Stimulated activated CD4-positive, alpha-beta T cell treated with anti-CD3 and anti-CD28 coated beads, Interleukin-15, amount 100 ng/mL, for 24 hours (primary cell): Measurements from ENCODE around the gene CLIP2.
A peak's percentile ranks its signal among the peaks of the same experiment; 100 is the strongest.
"Not testable (repeated sequence)": the region's sequence is repeated elsewhere in the genome, so short reads cannot be mapped to it uniquely, and the experiment has no call there.

Experiments
- DNase-seq: peaks from one replicate; pipeline ENCODE4 v3.0.0-alpha.2; 2020

CLIP2 gene

DNA sequence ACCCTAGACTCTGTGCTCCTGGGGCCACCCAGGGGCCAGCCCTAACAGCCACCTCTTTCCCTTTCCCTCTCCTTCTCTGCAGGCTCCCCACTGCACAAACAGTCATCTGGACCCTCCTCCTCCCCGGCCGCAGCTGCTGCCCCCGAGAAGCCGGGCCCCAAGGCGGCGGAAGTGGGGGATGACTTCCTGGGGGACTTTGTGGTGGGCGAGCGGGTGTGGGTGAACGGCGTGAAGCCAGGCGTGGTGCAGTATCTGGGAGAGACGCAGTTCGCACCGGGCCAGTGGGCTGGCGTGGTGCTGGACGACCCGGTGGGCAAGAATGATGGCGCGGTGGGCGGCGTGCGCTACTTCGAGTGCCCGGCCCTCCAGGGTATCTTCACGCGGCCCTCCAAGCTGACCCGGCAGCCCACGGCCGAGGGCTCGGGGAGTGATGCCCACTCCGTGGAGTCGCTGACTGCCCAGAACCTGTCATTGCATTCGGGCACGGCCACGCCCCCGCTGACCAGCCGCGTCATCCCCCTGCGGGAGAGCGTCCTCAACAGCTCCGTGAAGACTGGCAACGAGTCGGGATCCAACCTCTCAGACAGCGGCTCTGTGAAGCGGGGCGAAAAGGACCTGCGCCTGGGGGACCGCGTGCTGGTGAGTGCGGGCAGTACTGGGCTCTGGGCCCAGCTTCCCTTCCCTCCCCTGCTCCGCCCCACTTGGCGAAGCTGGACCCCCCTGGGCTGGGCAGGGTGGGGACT lies 49.3 kb downstream of the CLIP2 start:
- no peak for DNase-seq

DNA sequence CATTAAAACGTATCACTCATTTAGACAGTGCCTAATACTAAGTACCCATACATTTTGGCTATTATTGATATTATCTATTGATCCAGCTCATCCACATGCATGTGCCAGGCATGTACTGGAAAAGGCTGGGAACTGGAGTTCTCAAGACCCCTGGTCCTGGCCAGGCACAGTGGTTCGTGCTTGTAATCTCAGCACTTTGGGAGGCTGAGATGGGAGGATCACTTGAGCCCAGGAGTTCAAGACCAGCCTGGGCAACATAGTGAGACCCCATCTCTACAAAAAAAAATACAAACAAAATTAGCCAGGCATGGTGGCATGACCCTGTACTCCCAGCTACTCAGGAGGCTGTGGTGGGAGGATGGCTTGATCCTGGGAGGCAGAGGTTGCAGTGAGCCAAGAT lies 50.4 kb downstream of the CLIP2 start:
- DNase-seq = not testable (repeated sequence)

DNA sequence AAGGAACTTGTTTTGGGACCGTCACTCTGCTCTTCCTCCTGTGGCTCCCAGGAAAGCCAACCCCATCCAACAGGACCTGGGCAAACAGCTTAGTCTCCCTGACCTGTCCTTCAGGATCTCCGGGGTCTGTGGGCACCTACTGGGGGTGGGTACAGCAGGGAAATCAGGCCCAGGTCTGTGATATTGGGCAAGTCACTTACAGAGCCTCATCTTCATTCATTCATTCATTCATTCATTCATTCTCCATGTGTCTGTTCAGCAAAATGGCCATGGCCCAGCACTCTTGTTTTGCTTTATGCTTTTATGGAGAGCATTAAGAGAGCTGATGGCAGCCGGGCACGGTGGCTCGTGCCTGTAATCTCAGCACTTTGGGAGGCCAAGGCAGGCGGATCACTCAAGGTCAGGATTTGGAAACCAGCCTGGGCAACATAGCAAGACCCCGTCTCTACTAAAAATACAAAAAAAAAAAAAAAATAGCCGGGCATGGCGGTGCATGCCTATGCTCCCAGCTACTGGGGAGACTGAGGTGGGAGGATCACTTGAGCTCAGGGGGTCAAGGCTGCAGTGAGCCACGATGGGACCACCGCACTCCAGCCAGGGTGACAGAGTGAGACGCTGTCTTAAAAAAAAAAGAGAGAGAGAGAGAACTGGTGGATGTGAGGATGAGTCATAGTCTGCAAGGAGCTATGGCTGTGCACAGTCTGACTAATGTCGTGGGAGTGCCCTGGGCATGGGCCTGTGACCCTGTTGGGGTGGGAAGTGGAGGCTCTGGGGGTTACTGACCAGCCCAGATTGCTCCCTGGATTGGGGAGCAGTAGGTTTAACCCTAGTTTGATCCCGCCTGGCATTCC lies 54.3 kb downstream of the CLIP2 start:
- peak; percentile 18 for DNase-seq

- DNase-seq = no peak
Measured at GRCh38 chr7:74344132-74344496, 54.9 kb downstream of the CLIP2 start.

GRCh38 chr7:74344786-74345185 lies 55.6 kb downstream of the CLIP2 start:
- DNase-seq = no peak

GRCh38 chr7:74345970-74346369 lies 56.8 kb downstream of the CLIP2 start:
- DNase-seq = no peak

- DNase-seq = no peak
Measured at GRCh38 chr7:74349621-74350020, 60.4 kb downstream of the CLIP2 start.

DNA sequence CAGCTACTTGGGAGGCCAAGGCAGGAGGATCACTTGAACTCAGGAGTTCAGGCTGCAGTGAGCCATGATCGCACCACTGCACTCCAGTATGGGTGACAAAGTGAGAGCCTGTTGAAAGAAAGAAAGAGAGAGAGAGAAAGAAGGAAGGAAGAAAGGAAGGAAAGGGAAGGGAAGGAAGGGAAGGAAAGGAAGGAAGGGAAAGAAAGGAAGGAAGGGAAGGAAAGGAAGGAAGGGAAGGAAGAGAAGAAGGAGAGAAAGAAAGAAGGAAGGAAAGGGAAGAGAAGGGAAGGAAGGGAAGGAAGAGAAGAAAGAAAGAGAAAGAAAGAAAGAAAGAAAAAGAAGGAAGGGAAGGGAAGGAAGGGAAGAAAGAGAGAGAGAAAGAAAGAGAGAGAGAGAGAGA lies 61.5 kb downstream of the CLIP2 start:
- DNase-seq = no peak

GRCh38 chr7:74351836-74352235 lies 62.6 kb downstream of the CLIP2 start:
- no peak for DNase-seq

GRCh38 chr7:74352551-74353138 lies 63.4 kb downstream of the CLIP2 start:
- DNase-seq = not testable (repeated sequence)

DNA sequence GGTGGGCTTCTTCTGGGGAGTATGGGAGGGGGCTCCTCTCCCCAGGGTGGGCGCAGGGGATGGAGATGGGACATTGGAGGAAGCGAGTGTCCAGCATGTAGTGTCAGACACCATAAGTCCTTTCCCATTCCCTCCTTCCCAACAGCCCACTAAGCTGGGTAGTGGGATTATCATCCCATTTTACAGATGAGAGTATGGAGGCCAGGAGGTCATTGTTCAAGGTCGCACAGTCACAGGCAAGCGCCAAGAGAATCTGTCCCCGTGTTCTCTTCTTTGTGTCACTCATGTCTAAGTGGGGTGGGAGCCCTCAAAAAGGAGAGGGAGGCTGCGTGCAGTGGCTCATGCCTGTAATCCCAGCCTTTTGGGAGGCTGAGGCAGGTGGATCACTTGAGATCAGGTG lies 64.8 kb downstream of the CLIP2 start:
- no peak for DNase-seq

DNA sequence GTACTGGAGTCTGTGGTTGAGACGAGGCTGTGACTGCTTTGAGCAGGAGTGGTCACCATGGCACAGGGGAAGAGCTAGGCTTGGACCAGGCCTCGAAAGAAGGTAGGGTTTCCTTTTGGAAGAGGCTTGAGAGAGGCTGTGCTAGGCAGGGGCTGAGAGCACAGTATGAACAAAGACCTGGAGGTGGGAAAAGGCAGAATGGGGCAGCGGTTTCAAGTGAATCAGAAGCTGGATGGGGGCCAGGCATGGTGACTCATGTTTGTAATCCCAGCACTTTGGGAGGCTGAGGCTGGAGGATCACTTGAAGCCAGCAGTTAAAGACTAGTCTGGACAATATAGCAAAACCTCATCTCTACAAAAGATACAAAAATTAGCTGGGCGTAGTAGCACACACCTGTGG lies 65.9 kb downstream of the CLIP2 start:
- peak; percentile 12 for DNase-seq

DNA sequence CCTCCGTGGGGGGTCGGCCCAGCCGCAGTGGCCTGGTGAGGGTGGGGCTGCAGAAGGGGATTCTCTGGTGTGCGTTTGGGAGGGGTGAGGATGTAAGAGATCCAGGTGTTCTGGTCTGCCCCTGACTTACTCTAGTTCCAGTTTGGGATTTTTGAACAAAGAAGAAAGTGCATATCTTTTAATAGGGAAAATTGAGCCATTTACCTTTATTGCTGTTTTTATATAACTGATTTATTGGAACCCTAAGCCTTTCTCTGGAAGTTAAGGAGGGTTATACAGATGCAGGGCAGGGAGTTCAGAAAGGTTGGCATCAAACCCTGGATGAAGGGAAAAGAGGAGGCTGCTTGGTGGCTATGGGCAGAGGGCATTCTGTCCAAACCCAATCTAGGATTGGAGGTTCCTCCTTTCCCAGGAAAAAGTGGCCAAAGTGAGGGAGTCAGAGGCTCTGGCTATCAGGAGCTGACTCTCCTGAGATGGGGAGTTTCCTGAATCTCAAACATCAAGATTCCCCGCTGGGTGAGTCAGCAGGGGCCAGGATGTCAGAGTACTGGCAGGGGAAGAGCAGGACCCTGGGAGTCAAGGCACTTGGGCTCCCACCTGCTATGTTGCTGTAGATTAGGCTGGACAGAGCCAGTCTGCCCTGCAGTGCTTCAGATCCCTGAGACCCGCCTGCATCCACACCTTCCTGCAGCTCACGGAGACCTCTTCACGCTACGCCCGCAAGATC lies 67.5 kb downstream of the CLIP2 start:
- no peak for DNase-seq

GRCh38 chr7:74360008-74360407 lies 70.8 kb downstream of the CLIP2 start:
- DNase-seq = no peak

DNA sequence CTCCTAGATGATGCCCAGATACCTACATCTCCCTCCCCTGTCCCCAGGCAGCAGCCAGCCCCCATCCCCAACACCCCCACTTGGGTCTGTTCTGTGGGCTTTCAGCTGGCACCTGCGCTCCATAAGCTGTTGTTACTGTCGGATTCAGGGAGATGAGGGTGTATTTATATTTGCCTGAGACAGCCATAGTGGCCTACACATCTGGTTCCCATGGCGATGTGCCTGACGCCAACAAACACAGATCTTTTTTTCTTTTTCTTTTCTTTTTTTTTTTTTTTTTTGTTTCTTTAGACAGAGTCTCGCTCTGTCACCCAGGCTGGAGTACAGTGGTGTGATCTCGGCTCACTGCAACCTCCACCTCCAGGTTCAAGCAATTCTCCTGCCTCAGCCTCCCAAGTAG lies 73.1 kb downstream of the CLIP2 start:
- no peak for DNase-seq

- no peak for DNase-seq
Measured at GRCh38 chr7:74364061-74364460, 74.9 kb downstream of the CLIP2 start.

DNA sequence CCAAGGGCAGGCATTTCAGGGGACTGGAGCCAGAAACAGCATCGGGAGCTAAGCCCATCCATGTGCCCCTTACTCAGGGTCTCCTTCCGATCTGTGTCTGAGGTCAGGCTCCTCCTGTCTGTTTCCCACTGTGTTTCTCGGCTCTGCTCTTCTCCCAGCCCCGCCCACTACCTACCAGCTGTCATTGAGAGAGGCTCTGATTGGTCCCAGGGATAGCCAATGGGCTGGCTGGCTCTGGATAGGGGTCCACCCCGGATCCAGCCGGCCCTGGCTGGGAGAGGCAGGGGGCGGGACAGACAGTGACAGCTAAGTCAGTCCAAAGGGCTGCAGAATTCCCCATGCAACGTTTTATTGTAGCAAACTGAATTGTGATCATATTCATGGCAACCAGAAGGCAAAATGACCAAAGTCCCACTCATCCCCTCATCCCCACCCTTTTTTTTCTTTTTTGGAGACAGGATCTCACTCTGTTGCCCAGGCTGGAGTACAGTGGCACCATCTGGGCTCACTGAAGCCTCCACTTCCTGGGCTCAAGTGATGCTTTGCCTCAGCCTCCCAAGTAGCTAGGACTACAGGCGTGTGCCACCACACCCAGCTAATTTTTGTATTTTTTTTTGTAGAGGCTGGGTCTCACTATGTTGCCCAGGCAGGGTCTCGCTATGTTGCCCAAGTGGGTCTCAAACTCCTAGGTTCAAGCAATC lies 76.3 kb downstream of the CLIP2 start:
- no peak for DNase-seq

GRCh38 chr7:74371381-74372341 lies 82.5 kb downstream of the CLIP2 start:
- peak; percentile 17 for DNase-seq

DNA sequence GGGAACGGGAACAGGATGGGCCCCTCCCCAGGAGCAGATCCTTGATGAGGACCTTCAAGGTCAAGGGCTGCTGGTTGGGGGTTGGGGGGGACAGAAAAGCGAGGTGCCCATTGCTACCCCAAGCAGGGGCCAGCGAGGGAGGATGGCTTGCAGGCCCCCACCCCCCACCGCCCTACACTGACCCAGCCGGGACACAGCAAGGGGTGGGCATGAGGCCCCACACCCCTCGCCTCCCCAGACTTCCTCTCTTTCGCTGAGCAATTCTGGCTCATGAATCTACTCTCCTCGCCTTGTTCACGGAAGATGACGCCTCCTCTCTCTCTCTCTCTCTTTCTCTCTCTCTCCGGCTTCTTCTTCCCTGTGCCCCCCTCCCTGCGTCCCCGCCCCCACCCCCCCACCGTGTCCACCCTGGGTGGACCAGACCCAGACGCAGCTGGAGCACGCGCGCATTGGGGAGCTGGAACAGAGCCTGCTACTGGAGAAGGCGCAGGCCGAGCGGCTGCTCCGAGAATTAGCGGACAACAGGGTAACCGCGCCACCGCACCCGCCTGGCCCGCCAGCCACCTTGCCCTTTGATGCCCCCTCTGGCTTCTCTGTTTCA lies 83.4 kb downstream of the CLIP2 start:
- no peak for DNase-seq

DNA sequence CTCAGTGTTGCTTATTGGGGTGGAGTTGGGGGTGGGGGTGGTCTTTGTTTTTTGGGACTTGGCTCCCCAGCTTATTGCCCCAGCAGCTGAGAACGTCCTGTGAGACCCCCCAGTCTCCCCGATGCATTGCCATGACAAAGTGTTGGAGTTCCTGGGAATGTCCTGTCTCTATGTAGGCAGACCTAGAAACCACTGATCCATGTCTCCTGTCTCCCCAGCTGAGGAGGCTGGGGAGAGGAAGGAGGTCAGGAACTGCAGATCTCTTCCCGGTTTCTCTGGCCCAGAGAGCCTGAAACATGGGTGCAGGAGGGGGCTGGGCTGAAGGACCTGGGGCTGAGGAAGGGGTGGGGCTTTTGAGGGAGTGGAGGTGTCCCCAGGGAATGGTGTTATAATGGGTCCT lies 84.3 kb downstream of the CLIP2 start:
- DNase-seq = no peak

DNA sequence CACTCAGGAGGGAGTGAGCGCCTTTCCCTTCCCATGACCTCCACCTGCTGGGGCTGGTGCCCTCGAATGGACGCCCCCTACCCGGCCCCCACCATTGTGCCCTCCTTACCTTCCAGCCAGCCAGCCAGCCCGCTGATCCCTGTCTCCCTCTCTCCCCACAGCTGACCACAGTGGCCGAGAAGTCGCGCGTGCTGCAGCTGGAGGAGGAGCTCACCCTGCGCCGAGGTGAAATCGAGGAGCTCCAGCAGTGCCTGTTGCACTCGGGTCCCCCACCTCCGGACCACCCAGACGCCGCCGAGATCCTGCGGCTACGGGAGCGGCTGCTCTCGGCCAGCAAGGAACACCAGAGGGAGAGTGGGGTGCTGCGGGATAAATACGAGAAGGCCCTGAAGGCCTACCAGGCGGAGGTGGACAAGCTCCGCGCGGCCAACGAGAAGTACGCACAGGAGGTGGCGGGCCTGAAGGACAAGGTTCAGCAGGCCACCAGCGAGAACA lies 86.6 kb downstream of the CLIP2 start:
- no peak for DNase-seq
